Mucosa of stomach (tissue), 1 donor: ENCODE measurements around the gene PTPRJ.
"Not testable (repeated sequence)": the region's sequence is repeated elsewhere in the genome, so short reads cannot be mapped to it uniquely, and the experiment has no call there.

Experiments
- H3K27me3 ChIP-seq: one replicate; pipeline ENCODE4 v1.7.0; 2013; ENCODE audit warnings: mild to moderate bottlenecking, low read length; ENCODE audit not compliant: control insufficient read depth, insufficient read depth
- H3K36me3 ChIP-seq: one replicate; pipeline ENCODE4 v1.7.0; 2013; ENCODE audit warnings: low read length; ENCODE audit not compliant: control insufficient read depth, insufficient read depth
- H3K4me1 ChIP-seq: one replicate; pipeline ENCODE4 v1.7.0; 2013; ENCODE audit warnings: mild to moderate bottlenecking, low read length; ENCODE audit not compliant: control insufficient read depth, insufficient read depth
- H3K4me3 ChIP-seq: one replicate; pipeline ENCODE4 v1.7.0; 2013; ENCODE audit warnings: low read length
- H3K9ac ChIP-seq: one replicate; pipeline ENCODE4 v1.7.0; 2013; ENCODE audit warnings: mild to moderate bottlenecking, low read length, moderate library complexity
- H3K9me3 ChIP-seq: one replicate; pipeline ENCODE4 v1.7.0; 2013; ENCODE audit warnings: mild to moderate bottlenecking, low read length, moderate library complexity; ENCODE audit not compliant: control insufficient read depth
- donor health status: Pancreatic carcinoma.

PTPRJ gene

GRCh38 chr11:47980088-47980906 is at the start of gene PTPRJ:
TSS of gene PTPRJ (plus strand) at chr11:47980559. CDS start at chr11:47980913, 354 bp downstream.
- Histone ChIP-seq H3K27me3 (no peaks in the 10 kb centered on the region), H3K9me3 (no peaks in the 10 kb centered on the region), H3K4me1 (peaks cover 34% of the 10 kb centered on the region), H3K36me3 (no peaks in the 10 kb centered on the region), H3K4me3 (peak within 1 kb of the TSS; percentile 84), H3K9ac (peak within 1 kb of the TSS; percentile 80)

- no peak overlapping the region for H3K4me3 ChIP-seq
- H3K27me3 ChIP-seq = no peaks in the 10 kb centered on the region
- H3K9me3 ChIP-seq = no peaks in the 10 kb centered on the region
- no peaks in the 10 kb centered on the region for H3K36me3 ChIP-seq
- no peak overlapping the region for H3K9ac ChIP-seq
- H3K4me1 ChIP-seq = no peaks in the 10 kb centered on the region
Observed at GRCh38 chr11:47932544-47932943, 47.8 kb upstream of the PTPRJ start.

- not testable (repeated sequence) for H3K9me3 ChIP-seq, H3K36me3 ChIP-seq, H3K9ac ChIP-seq, H3K27me3 ChIP-seq, H3K4me1 ChIP-seq, H3K4me3 ChIP-seq
Observed at GRCh38 chr11:47933797-47934196, 46.6 kb upstream of the PTPRJ start.

- Histone ChIP-seq H3K4me3 (no peak overlapping the region), H3K27me3 (no peaks in the 10 kb centered on the region), H3K9me3 (no peaks in the 10 kb centered on the region), H3K4me1 (no peaks in the 10 kb centered on the region), H3K36me3 (no peaks in the 10 kb centered on the region), H3K9ac (no peak overlapping the region)
Observed at GRCh38 chr11:47938791-47939560, 41.4 kb upstream of the PTPRJ start.

- peaks cover 1% of the 10 kb centered on the region for H3K4me1 ChIP-seq
- no peaks in the 10 kb centered on the region for H3K36me3 ChIP-seq
- no peak overlapping the region for H3K9ac ChIP-seq
- no peaks in the 10 kb centered on the region for H3K27me3 ChIP-seq
- no peak overlapping the region for H3K4me3 ChIP-seq
- no peaks in the 10 kb centered on the region for H3K9me3 ChIP-seq
Observed at GRCh38 chr11:47940904-47941649, 39.3 kb upstream of the PTPRJ start.

GRCh38 chr11:47941907-47942558 is 38.3 kb upstream of the PTPRJ start:
- H3K9ac ChIP-seq = no peak overlapping the region
- H3K4me3 ChIP-seq = no peak overlapping the region

GRCh38 chr11:47943721-47944586 is 36.4 kb upstream of the PTPRJ start:
- Histone ChIP-seq H3K36me3 (no peaks in the 10 kb centered on the region), H3K9ac (no peak overlapping the region), H3K9me3 (no peaks in the 10 kb centered on the region), H3K4me3 (no peak overlapping the region), H3K27me3 (no peaks in the 10 kb centered on the region), H3K4me1 (peaks cover 25% of the 10 kb centered on the region)

More at GRCh38 chr11:47941907-47942558, 38.3 kb upstream of the PTPRJ start:
- H3K36me3 ChIP-seq = no peaks in the 10 kb centered on the region
- H3K27me3 ChIP-seq = no peaks in the 10 kb centered on the region
- peaks cover 11% of the 10 kb centered on the region for H3K4me1 ChIP-seq
- H3K9me3 ChIP-seq = no peaks in the 10 kb centered on the region

- Histone ChIP-seq H3K9ac (no peak overlapping the region), H3K9me3 (no peaks in the 10 kb centered on the region), H3K27me3 (no peaks in the 10 kb centered on the region), H3K4me1 (peaks cover 25% of the 10 kb centered on the region), H3K36me3 (no peaks in the 10 kb centered on the region), H3K4me3 (no peak overlapping the region)
Observed at GRCh38 chr11:47944632-47945031, 35.7 kb upstream of the PTPRJ start.

GRCh38 chr11:47946682-47947559 is 33.4 kb upstream of the PTPRJ start:
- no peak overlapping the region for H3K4me3 ChIP-seq
- peaks cover 25% of the 10 kb centered on the region for H3K4me1 ChIP-seq
- no peaks in the 10 kb centered on the region for H3K36me3 ChIP-seq
- no peak overlapping the region for H3K9ac ChIP-seq
- no peaks in the 10 kb centered on the region for H3K9me3 ChIP-seq
- H3K27me3 ChIP-seq = no peaks in the 10 kb centered on the region

GRCh38 chr11:47948137-47948536 is 32.2 kb upstream of the PTPRJ start:
- no peak overlapping the region for H3K9ac ChIP-seq
- H3K27me3 ChIP-seq = no peaks in the 10 kb centered on the region
- H3K9me3 ChIP-seq = no peaks in the 10 kb centered on the region
- peaks cover 25% of the 10 kb centered on the region for H3K4me1 ChIP-seq
- no peaks in the 10 kb centered on the region for H3K36me3 ChIP-seq
- H3K4me3 ChIP-seq = no peak overlapping the region
